Stimulated activated CD8-positive, alpha-beta memory T cell treated with anti-CD3 and anti-CD28 coated beads, Interleukin-7, amount 100 ng/mL, for 4 hours (primary cell): ENCODE data around the gene QKI.
"Not testable (repeated sequence)": the region's sequence is repeated elsewhere in the genome, so short reads cannot be mapped to it uniquely, and the experiment has no call there.

Experiments
- DNase-seq, 2 donors: peaks; one replicate each; pipeline ENCODE4 v3.0.0-alpha.2; 2020; ENCODE audit warnings: low read depth in 2 of 2

Gene QKI

GRCh38 chr6:163414946-163415619, 565 bp downstream of the QKI start:
- DNase-seq, result no peak

GRCh38 chr6:163415620-163416556, 1.4 kb downstream of the QKI start:
- no peak for DNase-seq

GRCh38 chr6:163416557-163417253, 2.2 kb downstream of the QKI start:
- DNase-seq, result no peak

- no peak for DNase-seq
Observed at GRCh38 chr6:163417595-163417994, 3.1 kb downstream of the QKI start.

- no peak for DNase-seq
Observed at GRCh38 chr6:163418311-163419029, 4.0 kb downstream of the QKI start.

GRCh38 chr6:163419413-163420288, 5.1 kb downstream of the QKI start:
- DNase-seq, result no peak

- DNase-seq, result no peak
Observed at GRCh38 chr6:163420289-163420614, 5.7 kb downstream of the QKI start.

GRCh38 chr6:163422550-163422949, 8.0 kb downstream of the QKI start:
- DNase-seq, result no peak

GRCh38 chr6:163423696-163424095, 9.2 kb downstream of the QKI start:
- DNase-seq, result no peak

- no peak for DNase-seq
Observed at GRCh38 chr6:163427498-163428254, 13.2 kb downstream of the QKI start.

- DNase-seq, result no peak
Observed at GRCh38 chr6:163428373-163428772, 13.9 kb downstream of the QKI start.

GRCh38 chr6:163429858-163430448, 15.4 kb downstream of the QKI start:
- DNase-seq, result no peak

GRCh38 chr6:163432300-163432699, 17.8 kb downstream of the QKI start:
- no peak for DNase-seq

- not testable (repeated sequence) for DNase-seq
Observed at GRCh38 chr6:163433486-163433885, 19.0 kb downstream of the QKI start.

GRCh38 chr6:163435023-163435422, 20.5 kb downstream of the QKI start:
- DNase-seq, result no peak

- no peak for DNase-seq
Observed at GRCh38 chr6:163436843-163437242, 22.3 kb downstream of the QKI start.

GRCh38 chr6:163437466-163437865, 22.9 kb downstream of the QKI start:
- DNase-seq, result no peak

GRCh38 chr6:163438298-163438939, 23.9 kb downstream of the QKI start:
- DNase-seq, result no peak

- peak in 1 of 2 donors; percentile 15 for DNase-seq
Observed at GRCh38 chr6:163438940-163439335, 24.4 kb downstream of the QKI start.
